HepG2 (cell line): ENCODE data around the gene VPS37D. TPM values are rescaled to one million over a fixed set of nuclear protein-coding genes. Genes with fewer than 3 reads are reported as not detected.
A peak's percentile ranks its signal among the peaks of the same experiment; 100 is the strongest.

Experiments
- CBFB ChIP-seq: sonication (generic); formaldehyde crosslinking; IDR thresholded peaks from 2 replicates; pipeline ENCODE4 v1.4.0; 2020; ENCODE audit warnings: missing genetic modification reagents
- FOXA3 ChIP-seq: IDR thresholded peaks from 2 replicates; pipeline ENCODE4 v1.6.1; 2016; ENCODE audit warnings: missing genetic modification reagents, missing compliant biosample characterization
- GFI1 ChIP-seq: sonication (generic); formaldehyde crosslinking; IDR thresholded peaks from 2 replicates; pipeline ENCODE4 v1.5.0; 2020; ENCODE audit warnings: missing genetic modification reagents, mild to moderate bottlenecking, borderline replicate concordance
- HMGA1 ChIP-seq: sonication (generic); formaldehyde crosslinking; conservative IDR thresholded peaks from 2 replicates; pipeline ENCODE4 v1.4.0; 2020; ENCODE audit warnings: missing genetic modification reagents
- IKZF1 ChIP-seq: fragments of 450-650 bp; IDR thresholded peaks from 2 replicates; pipeline ENCODE4 v1.7.1; 2016
- MZF1 ChIP-seq: sonication (generic); formaldehyde crosslinking; IDR thresholded peaks from 2 replicates; pipeline ENCODE4 v1.8.1; 2023; ENCODE audit warnings: mild to moderate bottlenecking, missing genetic modification reagents, borderline replicate concordance
- NFRKB ChIP-seq: fragments of 450-650 bp; IDR thresholded peaks from 2 replicates; pipeline ENCODE4 v1.6.1; 2017
- NR2C2 ChIP-seq: sonication (generic); formaldehyde crosslinking; IDR thresholded peaks from 2 replicates; pipeline ENCODE4 v1.4.0; 2020; ENCODE audit warnings: missing genetic modification reagents, mild to moderate bottlenecking, moderate library complexity, borderline replicate concordance
- SP5 ChIP-seq: IDR thresholded peaks from 2 replicates; pipeline ENCODE4 v1.6.1; 2016; ENCODE audit warnings: low read depth, borderline replicate concordance
- STAT5B ChIP-seq: sonication (generic); formaldehyde crosslinking; IDR thresholded peaks from 2 replicates; pipeline ENCODE4 v1.4.0; 2020; ENCODE audit warnings: missing genetic modification reagents
- SYNCRIP ChIP-seq: fragments of 200-400 bp; formaldehyde crosslinking; IDR thresholded peaks from 2 replicates; pipeline ENCODE4 v1.6.1; 2018; ENCODE audit warnings: mild to moderate bottlenecking, low read depth, low read length; ENCODE audit not compliant: insufficient read depth
- TAF1 ChIP-seq: sonication (generic); formaldehyde crosslinking; IDR thresholded peaks from 2 replicates; pipeline ENCODE4 v1.4.0; 2020; ENCODE audit warnings: missing genetic modification reagents
- YEATS4 ChIP-seq: sonication (generic); formaldehyde crosslinking; IDR thresholded peaks from 2 replicates; pipeline ENCODE4 v1.4.0; 2020; ENCODE audit warnings: missing genetic modification reagents, borderline replicate concordance
- ZC3H13 ChIP-seq: sonication (generic); formaldehyde crosslinking; IDR thresholded peaks from 2 replicates; pipeline ENCODE4 v1.8.1; 2023; ENCODE audit warnings: mild to moderate bottlenecking, missing genetic modification reagents, moderate library complexity
- ZNF468 ChIP-seq: sonication (generic); formaldehyde crosslinking; IDR thresholded peaks from 2 replicates; pipeline ENCODE4 v1.8.0; 2022; ENCODE audit warnings: mild to moderate bottlenecking, moderate library complexity, missing genetic modification reagents
- ZNF546 ChIP-seq: sonication (generic); formaldehyde crosslinking; conservative IDR thresholded peaks from 2 replicates; pipeline ENCODE4 v1.8.1; 2023; ENCODE audit warnings: mild to moderate bottlenecking, missing genetic modification reagents
- ZNF660 ChIP-seq: sonication (generic); formaldehyde crosslinking; IDR thresholded peaks from 2 replicates; pipeline ENCODE4 v1.5.1; 2020; ENCODE audit warnings: mild to moderate bottlenecking, low read depth, missing genetic modification reagents, borderline replicate concordance
- ZNF713 ChIP-seq: sonication (generic); formaldehyde crosslinking; IDR thresholded peaks from 2 replicates; pipeline ENCODE4 v1.4.0; 2020; ENCODE audit warnings: mild to moderate bottlenecking, missing genetic modification reagents
- ZNF761 ChIP-seq: sonication (generic); formaldehyde crosslinking; conservative IDR thresholded peaks from 2 replicates; pipeline ENCODE4 v1.4.0; 2020; ENCODE audit warnings: mild to moderate bottlenecking, missing genetic modification reagents
- ZSCAN25 ChIP-seq: sonication (generic); formaldehyde crosslinking; IDR thresholded peaks from 2 replicates; pipeline ENCODE4 v1.8.0; 2022; ENCODE audit warnings: mild to moderate bottlenecking, missing genetic modification reagents
- polyA plus RNA-seq, 8 experiments: library from polyadenylated mRNA; depleted of rRNA in 3 of 8; stranded (reverse) in 7 of 8; unstranded in 1 of 8; fragments of >200 nt; fragmentation: Illumina TruSeq in 4 of 8; extraction: Trizol in 4 of 8; gene quantifications; 2 replicates each; pipeline versions ENCODE4 v1.2.1 to v1.2.3, GENCODE V29; 2011 to 2016; ENCODE audit warnings: low read depth in 4 of 8, missing spikeins in 1 of 8, mixed read lengths in 1 of 8; ENCODE audit not compliant: insufficient read depth in 1 of 8
- total RNA-seq, 5 experiments: library from RNA; depleted of rRNA; stranded (reverse); fragments of >200 nt; fragmentation: Illumina TruSeq; extraction: Trizol; gene quantifications; 2 replicates each; pipeline ENCODE4 v1.2.3, GENCODE V29; 2016; ENCODE audit warnings: low read depth in 1 of 5
- TF ChIP-seq, protein P1 (sequence below): IDR thresholded peaks from 2 replicates; pipeline ENCODE4 v1.6.1; 2016; ENCODE audit warnings: low read depth, control low read depth
- TF ChIP-seq, protein P2 (sequence below): sonication (generic); formaldehyde crosslinking; IDR thresholded peaks from 2 replicates; pipeline ENCODE4 v1.4.0; 2020; ENCODE audit warnings: missing genetic modification reagents
- TF ChIP-seq, protein P3 (sequence below): sonication (generic); formaldehyde crosslinking; conservative IDR thresholded peaks from 2 replicates; pipeline ENCODE4 v1.8.0; 2022; ENCODE audit warnings: low read depth, missing genetic modification reagents
- TF ChIP-seq, protein P4 (sequence below): sonication (generic); formaldehyde crosslinking; IDR thresholded peaks from 2 replicates; pipeline ENCODE4 v1.8.1; 2023; ENCODE audit warnings: mild to moderate bottlenecking, missing genetic modification reagents
- TF ChIP-seq, protein P5 (sequence below): IDR thresholded peaks from 2 replicates; pipeline ENCODE4 v1.6.1; 2016; ENCODE audit warnings: control low read depth

Gene VPS37D
- total and polyA plus RNA-seq, 2 of the 13 experiments (the other 11 are each of a cell fraction or from before 2014, with no cell fraction given) = 3.8 to 6.3 TPM

DNA sequence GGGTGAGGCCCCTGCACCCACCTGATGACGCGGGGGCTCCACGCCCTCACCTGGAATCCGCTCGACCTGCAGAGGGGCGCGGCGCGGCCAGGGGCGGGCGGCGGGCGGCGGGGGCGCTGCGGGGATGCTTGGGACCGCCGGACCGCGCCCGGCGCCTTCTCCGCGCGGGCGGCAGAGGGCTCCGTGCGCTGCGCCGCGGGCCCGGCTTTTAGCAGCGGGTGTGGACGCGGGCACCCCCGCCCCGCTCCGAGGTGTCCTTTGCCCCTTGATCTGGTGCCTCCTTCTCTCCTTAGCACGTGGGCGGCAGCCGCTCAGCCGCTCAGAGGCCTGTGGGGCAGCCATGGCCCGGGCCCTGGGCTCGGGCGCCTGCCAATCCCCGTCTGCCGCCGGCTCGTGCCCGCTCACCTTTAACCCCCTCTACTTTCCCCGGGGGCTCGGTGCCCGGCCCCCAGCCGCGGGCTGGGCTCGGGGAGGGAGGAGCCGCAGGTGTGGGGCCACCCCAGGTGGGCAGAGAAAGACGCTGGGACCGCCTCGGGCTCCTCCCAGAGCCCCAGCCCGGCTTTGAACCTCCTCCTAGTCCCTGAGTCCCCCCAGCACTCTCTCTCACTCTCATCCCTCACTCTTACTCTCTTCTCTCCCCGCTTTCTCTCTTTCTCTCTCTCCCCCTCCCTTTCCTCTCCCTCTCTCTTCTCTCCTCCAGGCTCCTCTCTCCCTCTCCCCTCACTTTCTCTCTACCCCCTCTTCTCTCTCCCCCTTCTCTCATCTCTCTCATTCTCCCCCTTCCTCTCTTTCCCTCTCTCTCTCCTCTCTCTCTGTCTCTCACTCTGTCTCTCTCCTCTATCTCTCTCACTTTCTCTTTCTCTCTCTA lies 19.7 kb upstream of the VPS37D start (continued):
- TF ChIP-seq ZC3H13 (CRISPR knock-in tag) = 0 out of 2 replicates have a peak, but pooled peaks have one; percentile 20
- no peak for TF ChIP-seq HMGA1 (CRISPR knock-in tag)
- TF ChIP-seq, protein P1, sequence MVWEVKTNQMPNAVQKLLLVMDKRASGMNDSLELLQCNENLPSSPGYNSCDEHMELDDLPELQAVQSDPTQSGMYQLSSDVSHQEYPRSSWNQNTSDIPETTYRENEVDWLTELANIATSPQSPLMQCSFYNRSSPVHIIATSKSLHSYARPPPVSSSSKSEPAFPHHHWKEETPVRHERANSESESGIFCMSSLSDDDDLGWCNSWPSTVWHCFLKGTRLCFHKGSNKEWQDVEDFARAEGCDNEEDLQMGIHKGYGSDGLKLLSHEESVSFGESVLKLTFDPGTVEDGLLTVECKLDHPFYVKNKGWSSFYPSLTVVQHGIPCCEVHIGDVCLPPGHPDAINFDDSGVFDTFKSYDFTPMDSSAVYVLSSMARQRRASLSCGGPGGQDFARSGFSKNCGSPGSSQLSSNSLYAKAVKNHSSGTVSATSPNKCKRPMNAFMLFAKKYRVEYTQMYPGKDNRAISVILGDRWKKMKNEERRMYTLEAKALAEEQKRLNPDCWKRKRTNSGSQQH (CRISPR knock-in tag) = no peak
- peak; percentile 90 for TF ChIP-seq YEATS4
- TF ChIP-seq FOXA3 (CRISPR knock-in tag) = peak; percentile 57; the same call in 1 of the 2 replicates
- TF ChIP-seq STAT5B (CRISPR knock-in tag) = no peak
- peak; percentile 58; the same call in 1 of the 2 replicates for TF ChIP-seq GFI1
- TF ChIP-seq, protein P2, sequence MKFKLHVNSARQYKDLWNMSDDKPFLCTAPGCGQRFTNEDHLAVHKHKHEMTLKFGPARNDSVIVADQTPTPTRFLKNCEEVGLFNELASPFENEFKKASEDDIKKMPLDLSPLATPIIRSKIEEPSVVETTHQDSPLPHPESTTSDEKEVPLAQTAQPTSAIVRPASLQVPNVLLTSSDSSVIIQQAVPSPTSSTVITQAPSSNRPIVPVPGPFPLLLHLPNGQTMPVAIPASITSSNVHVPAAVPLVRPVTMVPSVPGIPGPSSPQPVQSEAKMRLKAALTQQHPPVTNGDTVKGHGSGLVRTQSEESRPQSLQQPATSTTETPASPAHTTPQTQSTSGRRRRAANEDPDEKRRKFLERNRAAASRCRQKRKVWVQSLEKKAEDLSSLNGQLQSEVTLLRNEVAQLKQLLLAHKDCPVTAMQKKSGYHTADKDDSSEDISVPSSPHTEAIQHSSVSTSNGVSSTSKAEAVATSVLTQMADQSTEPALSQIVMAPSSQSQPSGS (CRISPR knock-in tag) = peak; percentile 54; the same call in 1 of the 2 replicates
- TF ChIP-seq, protein P3, sequence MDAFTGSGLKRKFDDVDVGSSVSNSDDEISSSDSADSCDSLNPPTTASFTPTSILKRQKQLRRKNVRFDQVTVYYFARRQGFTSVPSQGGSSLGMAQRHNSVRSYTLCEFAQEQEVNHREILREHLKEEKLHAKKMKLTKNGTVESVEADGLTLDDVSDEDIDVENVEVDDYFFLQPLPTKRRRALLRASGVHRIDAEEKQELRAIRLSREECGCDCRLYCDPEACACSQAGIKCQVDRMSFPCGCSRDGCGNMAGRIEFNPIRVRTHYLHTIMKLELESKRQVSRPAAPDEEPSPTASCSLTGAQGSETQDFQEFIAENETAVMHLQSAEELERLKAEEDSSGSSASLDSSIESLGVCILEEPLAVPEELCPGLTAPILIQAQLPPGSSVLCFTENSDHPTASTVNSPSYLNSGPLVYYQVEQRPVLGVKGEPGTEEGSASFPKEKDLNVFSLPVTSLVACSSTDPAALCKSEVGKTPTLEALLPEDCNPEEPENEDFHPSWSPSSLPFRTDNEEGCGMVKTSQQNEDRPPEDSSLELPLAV (CRISPR knock-in tag) = no peak
- TF ChIP-seq SYNCRIP = no peak
- TF ChIP-seq NFRKB = no peak
- no peak for TF ChIP-seq ZNF713 (CRISPR knock-in tag)
- 0 out of 2 replicates have a peak, but pooled peaks have one; percentile 30 for TF ChIP-seq ZNF761 (CRISPR knock-in tag)
- TF ChIP-seq ZNF660 = no peak
- peak; percentile 82 for TF ChIP-seq NR2C2 (CRISPR knock-in tag)
- no peak for TF ChIP-seq ZNF546 (CRISPR knock-in tag)
- peak; percentile 66 for TF ChIP-seq SP5
- no peak for TF ChIP-seq ZNF468 (CRISPR knock-in tag)
- TF ChIP-seq MZF1 = no peak
- peak; percentile 80 for TF ChIP-seq ZSCAN25 (CRISPR knock-in tag)
- TF ChIP-seq TAF1 (CRISPR knock-in tag) = no peak
- TF ChIP-seq, protein P4, sequence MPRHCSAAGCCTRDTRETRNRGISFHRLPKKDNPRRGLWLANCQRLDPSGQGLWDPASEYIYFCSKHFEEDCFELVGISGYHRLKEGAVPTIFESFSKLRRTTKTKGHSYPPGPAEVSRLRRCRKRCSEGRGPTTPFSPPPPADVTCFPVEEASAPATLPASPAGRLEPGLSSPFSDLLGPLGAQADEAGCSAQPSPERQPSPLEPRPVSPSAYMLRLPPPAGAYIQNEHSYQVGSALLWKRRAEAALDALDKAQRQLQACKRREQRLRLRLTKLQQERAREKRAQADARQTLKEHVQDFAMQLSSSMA (CRISPR knock-in tag) = no peak
- TF ChIP-seq CBFB = peak; percentile 29; the same call in 1 of the 2 replicates
- TF ChIP-seq, protein P5, sequence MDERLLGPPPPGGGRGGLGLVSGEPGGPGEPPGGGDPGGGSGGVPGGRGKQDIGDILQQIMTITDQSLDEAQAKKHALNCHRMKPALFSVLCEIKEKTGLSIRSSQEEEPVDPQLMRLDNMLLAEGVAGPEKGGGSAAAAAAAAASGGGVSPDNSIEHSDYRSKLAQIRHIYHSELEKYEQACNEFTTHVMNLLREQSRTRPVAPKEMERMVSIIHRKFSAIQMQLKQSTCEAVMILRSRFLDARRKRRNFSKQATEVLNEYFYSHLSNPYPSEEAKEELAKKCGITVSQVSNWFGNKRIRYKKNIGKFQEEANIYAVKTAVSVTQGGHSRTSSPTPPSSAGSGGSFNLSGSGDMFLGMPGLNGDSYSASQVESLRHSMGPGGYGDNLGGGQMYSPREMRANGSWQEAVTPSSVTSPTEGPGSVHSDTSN (CRISPR knock-in tag) = no peak
- TF ChIP-seq IKZF1 = no peak
